Stimulated activated CD8-positive, alpha-beta memory T cell treated with anti-CD3 and anti-CD28 coated beads, Interleukin-7, amount 100 ng/mL, for 24 hours (primary cell): ENCODE results near the gene EAF1.
"Not testable (repeated sequence)": the region's sequence is repeated elsewhere in the genome, so short reads cannot be mapped to it uniquely, and the experiment has no call there.

Experiments
- DNase-seq: peaks from one replicate; pipeline ENCODE4 v3.0.0-alpha.2; 2020; ENCODE audit warnings: low read depth

The EAF1 gene

GRCh38 chr3:15452156-15452555 lies 24.8 kb downstream of the EAF1 start:
- DNase-seq = no peak

DNA sequence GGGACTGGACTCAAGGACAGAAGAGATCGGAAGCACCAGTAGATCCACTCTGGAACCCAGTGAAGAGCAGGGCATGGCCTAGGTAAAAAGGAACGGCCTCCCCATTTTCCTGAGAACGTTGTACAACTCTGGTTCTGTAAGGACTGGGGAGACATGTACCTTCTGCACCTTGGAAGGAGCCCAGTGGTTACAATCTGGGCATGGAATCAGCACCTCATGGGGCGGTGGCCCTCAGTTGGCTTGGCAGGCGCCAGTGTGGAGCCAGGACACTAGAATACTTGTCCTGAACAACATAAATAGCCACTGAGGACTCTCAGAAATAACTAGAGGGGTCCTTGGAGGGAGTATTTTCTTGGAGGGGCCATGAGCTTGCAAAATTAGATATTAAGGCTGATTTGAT lies 25.6 kb downstream of the EAF1 start:
- no peak for DNase-seq

GRCh38 chr3:15453501-15453900 lies 26.1 kb downstream of the EAF1 start:
- no peak for DNase-seq

DNA sequence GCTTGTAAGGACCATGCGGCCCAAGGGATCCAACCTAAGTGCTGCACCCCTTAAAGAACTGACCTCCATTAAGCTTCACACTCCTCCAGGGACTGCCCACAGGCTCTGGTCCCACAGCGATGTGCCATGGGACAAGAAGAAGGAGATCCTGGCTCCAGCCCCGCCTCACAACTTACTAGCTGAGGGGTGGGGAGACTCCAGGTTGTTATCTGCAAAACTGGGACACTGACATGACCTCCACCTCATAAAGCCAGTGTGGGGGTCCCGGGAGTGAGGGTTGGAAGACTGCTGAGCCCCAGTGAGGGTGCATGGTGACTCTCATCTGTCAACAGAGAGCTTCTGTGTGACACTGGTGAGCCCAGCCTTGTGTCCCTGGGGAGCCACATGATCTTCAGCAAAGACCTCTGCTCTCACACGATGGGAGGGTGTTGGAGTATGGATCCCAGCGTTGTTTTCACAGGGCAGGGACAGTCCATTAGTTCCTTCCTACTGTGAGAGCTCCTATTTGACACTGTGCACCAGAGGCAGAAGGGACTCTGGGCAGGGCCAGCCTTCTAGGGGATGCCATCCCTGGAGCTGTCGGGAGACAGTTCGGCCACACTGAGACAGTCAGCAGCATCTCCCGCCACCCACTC lies 26.7 kb downstream of the EAF1 start:
- no peak for DNase-seq

DNA sequence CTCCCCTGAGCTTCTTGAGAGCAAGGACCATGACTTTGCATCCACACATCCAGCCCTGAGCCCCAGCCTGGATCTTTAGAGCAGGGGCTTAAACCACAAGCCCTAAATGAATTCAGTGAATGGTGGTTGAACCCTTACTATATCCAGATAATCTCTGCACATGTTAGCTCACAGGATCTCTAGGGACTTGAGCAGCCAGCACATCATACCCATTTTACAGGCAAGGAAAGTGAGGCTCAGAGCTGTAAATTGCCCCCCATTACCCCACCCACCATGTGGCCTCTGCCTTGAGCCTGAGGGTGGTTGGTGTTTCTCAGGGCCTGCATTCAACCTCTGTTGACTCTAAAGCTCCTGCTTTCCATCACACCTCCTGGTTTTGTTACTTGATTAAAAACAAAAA lies 27.6 kb downstream of the EAF1 start:
- DNase-seq = no peak

GRCh38 chr3:15455756-15456155 lies 28.4 kb downstream of the EAF1 start:
- DNase-seq = no peak

DNA sequence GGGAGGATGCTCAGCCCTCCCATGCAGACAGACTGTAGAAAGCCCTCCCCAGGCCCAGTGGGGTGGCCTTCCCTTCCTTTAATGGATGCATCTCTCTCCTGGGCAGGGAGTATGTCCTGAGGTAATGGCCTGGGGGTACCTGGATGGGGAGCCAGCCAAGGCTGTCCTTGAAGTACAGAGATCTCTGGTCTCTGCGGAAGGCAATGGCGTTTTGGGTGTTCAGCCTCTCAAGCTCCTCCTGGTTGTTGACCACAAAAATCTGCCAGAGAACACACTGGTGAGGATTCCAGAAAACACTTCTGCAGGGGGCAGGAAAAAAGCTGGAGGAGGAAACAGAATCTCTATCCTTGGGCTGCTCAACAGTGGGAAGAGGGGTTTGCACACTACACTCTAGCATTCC lies 28.9 kb downstream of the EAF1 start:
- DNase-seq = no peak

- DNase-seq = not testable (repeated sequence)
These were observed 29.5 kb downstream of the EAF1 start for GRCh38 chr3:15456915-15457314.

- DNase-seq = no peak
These were observed 30.9 kb downstream of the EAF1 start for GRCh38 chr3:15458212-15458780.

GRCh38 chr3:15460891-15461531 lies 33.6 kb downstream of the EAF1 start:
- no peak for DNase-seq

DNA sequence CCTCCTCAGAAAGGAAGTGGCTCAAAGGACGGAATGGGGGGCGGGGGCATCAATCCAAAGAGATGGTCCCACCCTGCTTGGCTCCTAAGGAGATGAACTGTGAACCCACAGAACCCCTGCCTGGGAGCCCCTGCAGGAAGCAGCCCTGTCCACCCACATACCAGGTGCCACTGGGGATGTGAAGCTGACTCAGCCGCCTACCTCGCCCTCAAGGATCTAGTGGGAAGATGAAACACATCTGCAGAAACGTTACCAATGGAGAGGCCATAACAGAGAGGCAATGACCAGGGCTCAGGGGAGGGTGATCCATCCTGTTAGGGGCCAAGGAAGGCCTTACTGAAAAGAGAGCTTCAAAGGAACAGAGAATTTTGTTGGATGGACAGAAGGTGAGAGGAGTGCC lies 35.1 kb downstream of the EAF1 start:
- no peak for DNase-seq

DNA sequence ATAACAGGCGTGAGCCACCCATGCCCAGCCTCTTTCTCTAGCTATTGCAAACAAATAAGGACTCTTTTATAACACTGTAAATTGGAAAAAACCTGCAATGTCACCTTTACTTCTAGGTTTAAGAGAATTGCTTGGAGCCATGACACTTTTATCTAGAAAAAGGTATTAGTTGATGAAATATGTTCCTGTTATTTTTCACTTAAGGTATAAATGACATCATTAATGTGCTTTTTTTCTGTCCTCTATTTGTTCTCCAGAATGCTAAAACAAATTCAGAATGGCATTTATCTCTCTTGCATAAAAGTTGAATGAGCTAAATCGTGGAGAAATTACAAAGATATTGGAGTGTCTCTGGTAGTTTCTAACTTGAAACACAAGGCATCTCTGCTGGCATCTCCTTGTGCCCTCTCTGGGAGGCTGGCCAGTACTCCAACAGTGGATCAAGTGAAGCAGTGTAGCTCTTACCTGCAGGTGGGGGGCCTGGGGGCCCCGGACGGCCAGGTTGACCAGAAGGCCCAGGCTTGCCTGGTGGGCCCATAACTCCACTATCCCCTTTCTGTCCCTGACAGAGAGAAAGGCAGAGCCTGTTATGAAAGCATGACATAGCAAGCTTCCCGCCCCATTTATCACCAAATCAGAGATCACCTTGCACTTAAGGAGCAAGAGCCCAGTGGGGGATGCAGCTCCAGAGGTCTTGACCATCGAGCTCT lies 38.6 kb downstream of the EAF1 start:
- DNase-seq = no peak

- DNase-seq = no peak
These were observed 40.1 kb downstream of the EAF1 start for GRCh38 chr3:15467227-15468181.

GRCh38 chr3:15470261-15470660 lies 42.9 kb downstream of the EAF1 start:
- DNase-seq = no peak

DNA sequence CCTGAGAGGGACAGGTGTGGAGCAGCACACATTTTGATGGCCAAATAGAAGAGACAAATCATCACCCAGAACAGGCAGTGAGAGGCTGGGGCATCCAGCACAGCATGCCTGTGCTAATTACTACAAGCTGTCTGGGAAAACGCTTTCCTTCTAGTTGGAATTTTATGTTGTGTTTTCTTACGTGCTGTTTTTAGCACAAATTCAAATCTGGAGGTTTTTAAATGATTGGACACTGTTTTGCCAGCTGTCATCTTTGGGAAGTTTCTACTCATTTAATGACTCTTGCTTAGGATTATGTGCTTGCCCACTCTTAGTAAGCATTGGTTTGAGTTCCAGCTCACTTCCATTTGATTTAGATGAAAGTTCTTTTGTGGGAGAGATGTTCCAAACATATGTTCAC lies 43.5 kb downstream of the EAF1 start:
- no peak for DNase-seq

DNA sequence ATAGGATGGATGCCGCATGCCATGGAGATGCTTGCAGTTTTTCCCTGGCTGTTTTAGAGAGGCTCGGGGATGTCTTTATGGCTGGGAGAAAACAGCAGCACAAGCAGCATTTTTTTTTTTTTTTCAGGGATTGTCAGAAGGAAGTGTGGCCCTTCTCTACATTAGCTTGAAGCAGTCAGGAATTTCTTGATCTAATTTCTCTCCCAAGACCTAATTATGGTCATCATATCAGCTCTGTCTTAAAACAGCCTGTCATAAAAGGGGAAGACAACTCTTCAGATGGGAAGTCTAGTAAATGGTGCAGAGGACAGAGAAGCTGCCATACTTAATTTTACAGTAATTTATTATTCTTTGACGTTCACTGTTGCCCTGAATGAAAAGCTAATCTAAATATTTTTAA lies 44.5 kb downstream of the EAF1 start:
- DNase-seq = no peak

GRCh38 chr3:15475161-15475560 lies 47.8 kb downstream of the EAF1 start:
- DNase-seq = no peak

DNA sequence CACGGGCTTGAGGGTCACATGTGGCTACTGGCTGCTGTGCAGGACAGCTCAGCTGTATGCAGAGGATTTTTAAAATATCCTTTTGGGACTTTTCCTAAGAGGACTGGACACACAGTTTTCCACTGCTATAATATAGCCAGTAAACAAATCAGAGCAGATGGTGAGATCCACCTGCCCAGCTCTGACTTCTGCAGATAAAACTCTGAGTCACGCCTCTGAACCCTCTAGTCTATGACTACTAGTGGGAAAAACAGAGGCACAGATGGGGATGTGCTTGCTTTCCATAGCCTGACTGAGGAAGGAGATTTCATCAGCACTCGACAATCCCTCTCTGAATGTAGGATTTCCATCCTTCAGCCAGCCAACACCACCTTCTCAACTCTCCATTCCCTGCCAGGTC lies 49.0 kb downstream of the EAF1 start:
- no peak for DNase-seq

DNA sequence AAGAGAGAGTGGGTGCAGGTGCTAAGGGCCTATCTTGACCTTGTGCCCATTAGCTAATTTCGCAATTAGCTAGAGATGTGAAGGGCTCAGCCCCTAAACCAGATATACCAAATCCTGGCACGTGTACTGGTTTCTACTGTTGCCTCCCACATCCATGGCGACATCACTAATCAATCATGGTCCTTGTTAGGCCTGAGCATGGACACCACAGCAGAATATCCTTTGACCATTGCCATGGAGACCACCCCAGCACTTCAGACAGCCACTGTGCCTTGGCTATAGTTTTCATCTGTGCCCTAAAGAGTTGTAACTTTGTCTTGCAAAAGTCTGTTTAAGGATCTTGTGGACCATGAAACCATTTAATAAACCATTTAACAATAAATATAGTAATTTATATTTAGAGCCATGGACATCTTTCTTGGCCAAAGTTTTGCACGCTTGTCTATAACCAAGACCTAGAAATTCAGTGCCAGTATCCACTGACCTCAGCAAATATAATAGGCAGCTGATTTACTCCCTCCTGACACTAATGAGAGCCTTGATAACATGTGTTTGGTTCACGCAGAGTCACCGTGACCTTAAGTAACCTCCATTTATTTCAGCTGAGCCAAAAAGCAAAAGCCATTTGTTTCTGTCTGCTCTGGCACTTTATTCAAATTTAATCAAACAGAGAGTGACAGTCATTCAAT lies 50.7 kb downstream of the EAF1 start:
- no peak for DNase-seq

- no peak for DNase-seq
These were observed 51.2 kb downstream of the EAF1 start for GRCh38 chr3:15478640-15478979.

DNA sequence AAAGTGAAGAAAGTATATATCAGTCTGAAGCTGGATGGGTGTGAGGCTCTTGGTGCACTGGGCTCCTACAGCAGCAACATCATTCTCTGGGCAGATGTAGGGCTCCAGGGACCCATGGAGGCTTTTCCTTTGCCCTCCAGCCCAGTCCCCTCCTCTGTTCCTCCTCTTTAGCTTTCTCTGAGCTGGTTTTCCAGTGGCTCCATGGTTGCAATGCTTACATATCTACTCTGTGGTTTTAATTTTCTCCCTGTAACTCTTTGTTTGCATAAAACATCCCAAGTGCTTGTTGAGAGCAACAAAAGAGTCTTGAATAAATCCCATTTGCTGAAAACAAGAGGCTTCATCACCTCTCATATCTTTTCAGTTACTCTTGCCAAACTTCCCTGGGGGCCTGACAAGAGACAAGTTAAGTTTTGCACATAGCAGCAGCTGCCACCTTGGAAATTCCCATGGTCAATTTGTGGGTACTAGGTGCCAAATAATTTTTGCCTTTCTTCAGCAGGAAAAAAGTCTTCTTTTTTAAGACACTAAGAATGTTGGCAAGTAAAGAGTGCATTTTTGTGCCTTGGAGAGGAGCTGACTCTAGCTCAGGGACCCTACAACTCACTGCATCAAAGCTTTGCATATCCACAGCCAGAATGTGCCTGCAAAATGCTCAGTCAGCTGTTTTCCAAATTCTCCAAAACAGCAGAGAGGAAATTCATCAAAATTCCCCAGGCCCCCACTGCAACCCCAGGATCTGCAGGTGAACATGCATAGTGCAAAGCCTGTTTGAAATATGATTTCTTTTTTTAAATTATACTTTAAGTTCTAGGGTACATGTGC lies 52.2 kb downstream of the EAF1 start:
- no peak for DNase-seq
